A673 (cell line): Measurements from ENCODE around the gene LTB4R.

Experiments
- EZH2 ChIP-seq: fragments of 200-600 bp; sonication (generic); IDR thresholded peaks from 2 replicates; pipeline ENCODE4 v1.6.1; 2017; ENCODE audit warnings: borderline replicate concordance, low read depth, mild to moderate bottlenecking, mixed read lengths, antibody characterized with exemption, low read length; ENCODE audit not compliant: poor library complexity, severe bottlenecking
- TF ChIP-seq, protein P1 (sequence below): fragments of 300-800, 200-600 bp; sonication (generic); conservative IDR thresholded peaks from 2 replicates; pipeline ENCODE4 v1.5.1; 2017; ENCODE audit warnings: low read depth, mild to moderate bottlenecking, antibody characterized with exemption, low read length, moderate library complexity, mixed read lengths

DNA sequence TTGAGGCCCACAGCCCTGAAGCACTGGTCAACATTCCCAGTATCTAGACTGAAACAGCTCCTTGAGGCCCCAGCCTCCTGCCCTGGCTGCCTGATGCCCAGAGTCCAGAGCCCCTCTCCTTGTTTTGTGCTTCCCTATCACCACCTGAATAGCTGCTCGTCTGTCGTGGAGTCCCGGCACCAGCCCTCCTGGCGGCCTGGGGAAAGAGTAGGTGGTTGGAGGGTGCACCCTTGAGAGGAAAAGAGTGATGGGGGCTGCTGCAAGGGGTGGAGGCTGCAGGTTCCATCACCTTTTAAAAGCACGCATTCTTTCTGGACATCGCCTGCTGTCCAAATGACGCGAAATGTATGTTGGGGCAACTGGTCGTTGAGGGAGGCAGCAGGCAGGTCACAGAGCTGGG is 43.1 kb upstream of the LTB4R start:
- TF ChIP-seq, protein P1, sequence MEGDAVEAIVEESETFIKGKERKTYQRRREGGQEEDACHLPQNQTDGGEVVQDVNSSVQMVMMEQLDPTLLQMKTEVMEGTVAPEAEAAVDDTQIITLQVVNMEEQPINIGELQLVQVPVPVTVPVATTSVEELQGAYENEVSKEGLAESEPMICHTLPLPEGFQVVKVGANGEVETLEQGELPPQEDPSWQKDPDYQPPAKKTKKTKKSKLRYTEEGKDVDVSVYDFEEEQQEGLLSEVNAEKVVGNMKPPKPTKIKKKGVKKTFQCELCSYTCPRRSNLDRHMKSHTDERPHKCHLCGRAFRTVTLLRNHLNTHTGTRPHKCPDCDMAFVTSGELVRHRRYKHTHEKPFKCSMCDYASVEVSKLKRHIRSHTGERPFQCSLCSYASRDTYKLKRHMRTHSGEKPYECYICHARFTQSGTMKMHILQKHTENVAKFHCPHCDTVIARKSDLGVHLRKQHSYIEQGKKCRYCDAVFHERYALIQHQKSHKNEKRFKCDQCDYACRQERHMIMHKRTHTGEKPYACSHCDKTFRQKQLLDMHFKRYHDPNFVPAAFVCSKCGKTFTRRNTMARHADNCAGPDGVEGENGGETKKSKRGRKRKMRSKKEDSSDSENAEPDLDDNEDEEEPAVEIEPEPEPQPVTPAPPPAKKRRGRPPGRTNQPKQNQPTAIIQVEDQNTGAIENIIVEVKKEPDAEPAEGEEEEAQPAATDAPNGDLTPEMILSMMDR = no peak
- no peak for TF ChIP-seq EZH2
